ENCODE data around the gene TIGAR.

TIGAR gene

DNA sequence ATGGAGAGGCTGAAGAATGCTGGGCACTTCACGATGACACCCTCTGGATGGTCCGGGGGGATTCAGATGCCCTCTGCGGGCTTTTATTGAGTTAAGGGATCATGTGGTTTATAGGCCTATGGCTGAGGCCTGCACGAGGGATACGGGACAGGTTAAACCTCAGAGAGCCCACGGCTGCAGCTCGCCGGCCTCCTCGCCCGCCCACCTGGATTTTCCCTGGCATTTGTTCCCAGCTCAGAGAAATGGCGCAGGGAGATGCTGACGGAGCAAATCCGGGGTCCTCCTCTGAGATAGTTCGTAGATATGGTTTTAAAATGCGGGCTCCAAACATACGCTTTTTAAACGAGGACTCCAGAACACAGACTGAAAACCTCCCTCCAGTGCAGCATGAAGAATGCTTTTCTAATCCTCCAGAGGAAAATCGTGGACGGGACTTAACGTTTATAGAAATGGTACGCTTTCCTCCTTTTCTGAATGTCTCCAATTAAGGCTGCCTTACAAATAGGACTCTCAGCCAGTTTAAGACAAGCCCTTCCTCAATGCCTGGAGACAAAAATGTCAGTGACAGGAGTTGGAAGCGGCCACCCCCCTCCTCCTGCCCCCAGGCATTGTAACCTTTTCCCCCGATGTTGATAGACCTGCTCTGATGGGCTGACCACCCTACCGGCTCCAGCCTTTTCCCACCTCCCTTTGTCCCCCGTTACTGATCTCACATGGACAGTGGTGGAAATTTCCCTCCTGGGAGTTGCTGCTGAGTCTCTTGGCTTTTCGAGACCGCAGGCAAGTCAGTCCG lies 30.8 kb upstream of the TIGAR start:
- H3K4me1 ChIP-seq (ENCODE audit: control insufficient read depth in 2 of 2, insufficient read depth in 2 of 2, low read length in 2 of 2): peaks cover 17 to 21% of the 10 kb centered on the region in 2 donors
- H3K4me3 ChIP-seq (ENCODE audit: low read length in 2 of 2): no peak overlapping the region
- H3K36me3 ChIP-seq (ENCODE audit: control insufficient read depth in 2 of 2, insufficient read depth in 2 of 2, low read length in 2 of 2): peaks cover 68 to 84% of the 10 kb centered on the region in 2 donors
- H3K9me3 ChIP-seq (ENCODE audit: control insufficient read depth in 2 of 2, low read length in 2 of 2): no peaks in the 10 kb centered on the region
- peak overlapping the region in 1 of 2 donors; percentile 56 for H3K27ac ChIP-seq (ENCODE audit: low read depth in 2 of 2, low read length in 2 of 2)
- no peaks in the 10 kb centered on the region for H3K27me3 ChIP-seq (ENCODE audit: control insufficient read depth in 2 of 2, insufficient read depth in 2 of 2, low read length in 2 of 2)
- H3K9ac ChIP-seq (ENCODE audit: low read depth in 1 of 2, low read length in 2 of 2): no peak overlapping the region

DNA sequence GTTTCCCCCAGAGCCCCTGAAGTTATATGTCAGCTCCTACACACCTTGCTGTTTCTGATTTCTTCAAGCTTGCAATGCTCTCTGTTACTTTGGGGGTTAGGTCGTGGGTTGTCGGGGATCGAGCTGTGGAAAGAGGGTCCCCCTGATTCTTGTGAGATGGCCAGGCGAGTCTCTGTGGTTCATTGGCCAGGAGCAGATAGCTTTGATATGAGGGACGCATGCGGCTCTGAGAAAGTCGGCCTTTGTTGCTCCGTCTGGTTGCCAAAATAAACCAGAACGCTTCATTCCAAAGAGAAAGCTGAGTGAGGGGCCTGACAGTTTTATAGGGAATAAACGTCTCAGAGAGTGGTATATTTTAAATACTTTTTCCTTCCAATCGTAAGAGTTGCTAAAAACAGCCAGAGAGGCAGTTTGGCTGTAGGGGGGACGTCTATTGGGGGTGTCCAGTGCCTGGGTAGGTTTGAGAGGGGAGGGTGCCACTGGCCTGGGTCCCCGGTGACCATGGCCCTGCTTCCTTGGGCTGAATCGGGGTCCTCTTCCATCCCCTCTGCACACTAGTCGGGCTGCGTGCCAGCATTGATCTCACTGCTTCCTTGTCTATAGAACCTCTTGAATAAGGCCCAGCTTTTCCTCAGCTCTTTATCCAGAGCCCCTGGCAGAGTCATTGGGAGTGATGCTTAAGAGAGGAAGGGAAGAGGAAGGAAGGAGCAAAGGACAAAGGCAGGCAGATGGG lies 28.5 kb upstream of the TIGAR start:
- H3K27me3 ChIP-seq (ENCODE audit: control insufficient read depth in 2 of 2, insufficient read depth in 2 of 2, low read length in 2 of 2): no peaks in the 10 kb centered on the region
- no peaks in the 10 kb centered on the region for H3K9me3 ChIP-seq (ENCODE audit: control insufficient read depth in 2 of 2, low read length in 2 of 2)
- no peak overlapping the region for H3K9ac ChIP-seq (ENCODE audit: low read depth in 1 of 2, low read length in 2 of 2)
- H3K4me1 ChIP-seq (ENCODE audit: control insufficient read depth in 2 of 2, insufficient read depth in 2 of 2, low read length in 2 of 2): peaks cover 9 to 13% of the 10 kb centered on the region in 2 donors
- H3K36me3 ChIP-seq (ENCODE audit: control insufficient read depth in 2 of 2, insufficient read depth in 2 of 2, low read length in 2 of 2): peaks cover 56 to 78% of the 10 kb centered on the region in 2 donors
- no peak overlapping the region for H3K27ac ChIP-seq (ENCODE audit: low read depth in 2 of 2, low read length in 2 of 2)
- no peak overlapping the region for H3K4me3 ChIP-seq (ENCODE audit: low read length in 2 of 2)

DNA sequence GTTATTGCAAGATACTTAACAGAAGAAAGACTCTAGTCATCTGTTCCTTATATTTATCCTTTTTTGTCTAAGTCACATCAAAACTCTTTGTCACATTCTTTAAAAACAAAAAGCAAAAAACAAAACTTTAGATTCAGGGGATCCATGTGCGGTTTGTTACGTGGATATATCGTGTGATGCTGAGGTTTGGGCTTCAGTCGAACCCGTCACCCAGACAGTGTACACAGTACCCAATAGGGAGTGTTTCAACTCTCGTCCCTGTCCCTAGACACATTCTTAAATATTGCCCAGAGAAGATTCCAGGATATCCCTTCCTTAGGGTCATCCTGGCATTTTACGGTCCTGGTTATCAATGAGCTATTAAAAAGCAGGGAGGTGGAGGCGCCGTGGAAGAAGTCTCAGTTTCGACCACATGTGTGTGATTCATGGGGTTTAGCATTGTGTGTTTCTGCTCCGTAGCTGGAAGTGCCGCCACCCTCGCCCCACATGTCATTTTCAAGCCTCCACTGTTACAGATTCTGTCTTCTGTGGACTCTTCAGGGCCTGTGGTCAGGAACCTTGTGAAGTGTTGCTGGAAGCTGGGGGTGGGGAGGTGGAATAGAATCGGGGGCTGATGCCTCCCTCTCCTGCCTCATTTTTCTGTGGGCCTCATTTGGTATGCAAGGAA lies 27.6 kb upstream of the TIGAR start:
- Histone ChIP-seq H3K4me3 (ENCODE audit: low read length in 2 of 2) (no peak overlapping the region), H3K36me3 (ENCODE audit: control insufficient read depth in 2 of 2, insufficient read depth in 2 of 2, low read length in 2 of 2) (peaks cover 59 to 76% of the 10 kb centered on the region in 2 donors), H3K4me1 (ENCODE audit: control insufficient read depth in 2 of 2, insufficient read depth in 2 of 2, low read length in 2 of 2) (peaks cover under 1 to 7% of the 10 kb centered on the region in 2 donors), H3K9me3 (ENCODE audit: control insufficient read depth in 2 of 2, low read length in 2 of 2) (no peaks in the 10 kb centered on the region), H3K27ac (ENCODE audit: low read depth in 2 of 2, low read length in 2 of 2) (peak overlapping the region in 1 of 2 donors; percentile 12), H3K9ac (ENCODE audit: low read depth in 1 of 2, low read length in 2 of 2) (no peak overlapping the region), H3K27me3 (ENCODE audit: control insufficient read depth in 2 of 2, insufficient read depth in 2 of 2, low read length in 2 of 2) (no peaks in the 10 kb centered on the region)

DNA sequence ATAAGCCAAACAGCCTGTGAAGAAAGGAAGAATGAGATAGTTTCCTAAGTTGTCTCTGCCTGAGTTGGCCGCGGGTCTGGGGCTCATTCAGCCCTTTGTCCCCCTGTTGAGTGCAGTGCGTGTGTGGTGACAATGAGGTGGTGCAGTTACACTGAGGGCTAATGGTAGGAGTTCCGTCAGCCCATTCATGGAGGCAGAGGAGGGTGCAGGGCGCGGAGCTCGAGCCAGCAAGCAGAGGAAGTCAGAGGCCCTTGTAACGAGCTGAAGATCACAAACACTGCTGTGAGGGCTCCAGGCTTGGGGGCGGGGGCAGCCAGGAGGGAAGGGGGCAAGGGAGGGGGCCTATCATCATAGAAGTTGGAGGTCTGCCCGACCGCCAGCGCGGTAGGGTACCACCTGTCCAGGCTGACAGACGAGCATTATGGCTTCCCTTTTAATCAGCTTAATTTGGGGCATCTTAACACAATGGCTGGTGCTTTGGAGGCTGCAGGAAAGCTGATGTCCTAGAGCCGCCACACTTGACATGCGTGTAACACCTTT lies 27.0 kb upstream of the TIGAR start:
- Histone ChIP-seq H3K27me3 (ENCODE audit: control insufficient read depth in 2 of 2, insufficient read depth in 2 of 2, low read length in 2 of 2) (no peaks in the 10 kb centered on the region), H3K4me3 (ENCODE audit: low read length in 2 of 2) (no peak overlapping the region), H3K4me1 (ENCODE audit: control insufficient read depth in 2 of 2, insufficient read depth in 2 of 2, low read length in 2 of 2) (peaks cover 0 to 4% of the 10 kb centered on the region in 2 donors), H3K27ac (ENCODE audit: low read depth in 2 of 2, low read length in 2 of 2) (peak overlapping the region in 1 of 2 donors; percentile 12), H3K36me3 (ENCODE audit: control insufficient read depth in 2 of 2, insufficient read depth in 2 of 2, low read length in 2 of 2) (peaks cover 58 to 74% of the 10 kb centered on the region in 2 donors), H3K9ac (ENCODE audit: low read depth in 1 of 2, low read length in 2 of 2) (no peak overlapping the region), H3K9me3 (ENCODE audit: control insufficient read depth in 2 of 2, low read length in 2 of 2) (no peaks in the 10 kb centered on the region)

DNA sequence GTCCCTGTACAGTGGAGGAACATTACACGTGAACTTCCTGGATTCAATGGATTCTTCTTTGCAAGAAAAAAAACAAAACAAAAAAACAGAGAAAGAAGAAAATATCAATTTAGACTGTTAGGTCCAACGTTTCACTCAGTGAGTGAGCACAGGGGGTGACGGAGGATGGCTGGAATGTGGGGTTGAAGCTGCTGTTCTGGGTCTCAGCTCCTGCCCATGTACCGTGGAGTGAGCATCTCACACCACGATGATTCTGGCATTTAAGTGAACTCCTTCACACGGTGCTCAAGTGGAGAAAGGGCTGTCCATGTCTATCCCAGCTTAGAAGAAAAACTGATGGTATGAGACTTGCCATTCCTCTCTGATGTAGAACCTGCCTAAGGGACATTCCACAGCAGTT lies 24.3 kb upstream of the TIGAR start:
- Histone ChIP-seq H3K4me1 (ENCODE audit: control insufficient read depth in 2 of 2, insufficient read depth in 2 of 2, low read length in 2 of 2) (peaks cover 3 to 5% of the 10 kb centered on the region in 2 donors), H3K9ac (ENCODE audit: low read depth in 1 of 2, low read length in 2 of 2) (no peak overlapping the region), H3K9me3 (ENCODE audit: control insufficient read depth in 2 of 2, low read length in 2 of 2) (no peaks in the 10 kb centered on the region), H3K27ac (ENCODE audit: low read depth in 2 of 2, low read length in 2 of 2) (no peak overlapping the region), H3K36me3 (ENCODE audit: control insufficient read depth in 2 of 2, insufficient read depth in 2 of 2, low read length in 2 of 2) (peaks cover 57 to 71% of the 10 kb centered on the region in 2 donors), H3K4me3 (ENCODE audit: low read length in 2 of 2) (no peak overlapping the region), H3K27me3 (ENCODE audit: control insufficient read depth in 2 of 2, insufficient read depth in 2 of 2, low read length in 2 of 2) (no peaks in the 10 kb centered on the region)

DNA sequence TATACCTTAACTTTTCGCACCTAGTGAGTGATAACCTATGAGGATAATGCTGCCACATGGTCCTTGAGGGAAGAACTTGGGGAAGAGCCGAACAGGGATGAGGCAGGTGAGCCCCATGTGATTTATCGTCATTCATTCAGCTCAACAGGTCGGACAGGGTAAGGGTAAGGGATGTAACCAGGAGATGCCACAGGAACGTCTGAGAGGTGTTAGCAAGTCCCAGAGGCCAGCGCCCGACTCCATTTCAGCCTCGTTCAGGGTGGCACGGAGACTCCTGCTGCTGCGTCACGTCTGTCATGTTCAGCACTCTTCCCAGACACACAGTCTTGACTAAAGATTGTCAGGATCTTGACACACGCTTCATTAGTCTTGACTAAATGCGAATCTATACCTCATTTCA lies 23.4 kb upstream of the TIGAR start:
- Histone ChIP-seq H3K27ac (ENCODE audit: low read depth in 2 of 2, low read length in 2 of 2) (no peak overlapping the region), H3K36me3 (ENCODE audit: control insufficient read depth in 2 of 2, insufficient read depth in 2 of 2, low read length in 2 of 2) (peaks cover 54 to 74% of the 10 kb centered on the region in 2 donors), H3K4me1 (ENCODE audit: control insufficient read depth in 2 of 2, insufficient read depth in 2 of 2, low read length in 2 of 2) (peaks cover 11 to 13% of the 10 kb centered on the region in 2 donors), H3K9me3 (ENCODE audit: control insufficient read depth in 2 of 2, low read length in 2 of 2) (no peaks in the 10 kb centered on the region), H3K27me3 (ENCODE audit: control insufficient read depth in 2 of 2, insufficient read depth in 2 of 2, low read length in 2 of 2) (no peaks in the 10 kb centered on the region), H3K9ac (ENCODE audit: low read depth in 1 of 2, low read length in 2 of 2) (no peak overlapping the region), H3K4me3 (ENCODE audit: low read length in 2 of 2) (no peak overlapping the region)

DNA sequence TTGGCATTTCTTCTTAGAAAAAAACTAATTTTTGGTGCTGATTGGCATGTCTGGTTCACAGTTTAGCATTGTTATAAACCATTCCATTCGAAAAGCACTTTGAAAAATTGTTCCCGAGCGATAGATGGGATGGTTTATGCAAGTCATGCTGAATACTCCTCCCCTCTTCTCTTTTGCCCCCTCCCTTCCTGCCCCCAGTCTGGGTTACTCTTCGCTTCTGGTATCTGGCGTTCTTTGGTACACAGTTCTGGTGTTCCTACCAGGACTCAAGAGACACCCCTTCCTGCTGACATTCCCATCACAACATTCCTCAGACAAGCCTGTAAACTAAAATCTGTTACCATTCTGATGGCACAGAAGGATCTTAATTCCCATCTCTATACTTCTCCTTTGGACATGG lies 20.1 kb upstream of the TIGAR start:
- H3K27me3 ChIP-seq (ENCODE audit: control insufficient read depth in 2 of 2, insufficient read depth in 2 of 2, low read length in 2 of 2): no peaks in the 10 kb centered on the region
- H3K9ac ChIP-seq (ENCODE audit: low read depth in 1 of 2, low read length in 2 of 2): no peak overlapping the region
- peaks cover 18 to 22% of the 10 kb centered on the region in 2 donors for H3K4me1 ChIP-seq (ENCODE audit: control insufficient read depth in 2 of 2, insufficient read depth in 2 of 2, low read length in 2 of 2)
- H3K36me3 ChIP-seq (ENCODE audit: control insufficient read depth in 2 of 2, insufficient read depth in 2 of 2, low read length in 2 of 2): peaks cover 42 to 73% of the 10 kb centered on the region in 2 donors
- no peak overlapping the region for H3K27ac ChIP-seq (ENCODE audit: low read depth in 2 of 2, low read length in 2 of 2)
- no peaks in the 10 kb centered on the region for H3K9me3 ChIP-seq (ENCODE audit: control insufficient read depth in 2 of 2, low read length in 2 of 2)
- H3K4me3 ChIP-seq (ENCODE audit: low read length in 2 of 2): no peak overlapping the region

DNA sequence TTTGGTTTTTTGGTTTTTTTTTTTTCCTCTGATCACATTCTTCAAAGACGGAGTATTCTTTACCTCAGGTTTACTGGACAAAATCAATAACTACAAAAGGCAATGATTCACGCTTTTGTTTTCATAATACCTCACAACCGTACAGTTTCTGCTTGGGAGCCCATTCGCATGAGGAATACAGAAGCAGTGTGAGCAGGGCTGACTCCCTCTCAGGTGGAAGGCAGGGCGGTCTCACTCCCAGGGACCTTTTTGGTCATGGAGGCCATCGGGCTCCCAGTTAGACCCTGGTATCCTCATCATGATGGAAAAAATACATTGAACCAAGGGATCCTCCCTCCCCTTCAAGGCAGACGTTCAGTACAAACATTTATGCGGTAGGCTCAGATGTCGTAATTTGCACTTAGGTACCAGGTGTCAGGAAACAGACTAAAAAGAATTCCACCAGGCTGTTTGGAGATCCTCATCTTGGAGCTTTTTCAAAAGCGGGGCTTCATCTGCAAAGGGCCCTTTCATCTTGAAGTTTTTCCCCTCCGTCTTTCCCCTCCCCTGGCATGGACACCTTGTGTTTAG lies 19.0 kb upstream of the TIGAR start:
- H3K4me3 ChIP-seq (ENCODE audit: low read length in 2 of 2): no peak overlapping the region
- H3K36me3 ChIP-seq (ENCODE audit: control insufficient read depth in 2 of 2, insufficient read depth in 2 of 2, low read length in 2 of 2): peaks cover 38 to 67% of the 10 kb centered on the region in 2 donors
- H3K4me1 ChIP-seq (ENCODE audit: control insufficient read depth in 2 of 2, insufficient read depth in 2 of 2, low read length in 2 of 2): peaks cover 18 to 22% of the 10 kb centered on the region in 2 donors
- no peak overlapping the region for H3K9ac ChIP-seq (ENCODE audit: low read depth in 1 of 2, low read length in 2 of 2)
- H3K9me3 ChIP-seq (ENCODE audit: control insufficient read depth in 2 of 2, low read length in 2 of 2): no peaks in the 10 kb centered on the region
- H3K27me3 ChIP-seq (ENCODE audit: control insufficient read depth in 2 of 2, insufficient read depth in 2 of 2, low read length in 2 of 2): no peaks in the 10 kb centered on the region
- H3K27ac ChIP-seq (ENCODE audit: low read depth in 2 of 2, low read length in 2 of 2): peak overlapping the region in 1 of 2 donors; percentile 20

DNA sequence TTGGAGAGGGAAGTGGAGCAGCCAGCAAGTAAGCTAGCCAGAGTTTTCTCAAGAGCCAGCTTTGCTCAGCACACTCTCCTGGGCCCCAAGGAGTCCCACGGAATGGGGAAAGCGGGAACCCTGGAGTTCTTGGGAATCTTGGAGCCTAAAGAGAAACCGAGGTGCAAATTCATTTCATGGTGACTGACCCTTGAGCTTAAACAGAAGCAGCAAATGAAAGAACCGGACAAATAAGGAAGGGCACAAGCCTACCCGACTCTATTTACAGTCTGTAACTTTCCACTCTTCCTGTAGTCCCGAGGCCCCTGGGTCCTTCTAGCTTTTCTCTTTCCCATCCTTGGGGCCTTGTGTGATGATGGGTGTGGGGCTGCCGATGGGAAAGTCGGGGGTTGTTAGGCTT lies 18.1 kb upstream of the TIGAR start:
- Histone ChIP-seq H3K9ac (ENCODE audit: low read depth in 1 of 2, low read length in 2 of 2) (no peak overlapping the region), H3K9me3 (ENCODE audit: control insufficient read depth in 2 of 2, low read length in 2 of 2) (no peaks in the 10 kb centered on the region), H3K4me1 (ENCODE audit: control insufficient read depth in 2 of 2, insufficient read depth in 2 of 2, low read length in 2 of 2) (peaks cover 23% of the 10 kb centered on the region in 2 donors), H3K36me3 (ENCODE audit: control insufficient read depth in 2 of 2, insufficient read depth in 2 of 2, low read length in 2 of 2) (peaks cover 33 to 62% of the 10 kb centered on the region in 2 donors), H3K4me3 (ENCODE audit: low read length in 2 of 2) (peak overlapping the region in 1 of 2 donors; percentile 28), H3K27ac (ENCODE audit: low read depth in 2 of 2, low read length in 2 of 2) (peak overlapping the region; percentile 39 to 53), H3K27me3 (ENCODE audit: control insufficient read depth in 2 of 2, insufficient read depth in 2 of 2, low read length in 2 of 2) (no peaks in the 10 kb centered on the region)

Measured in mucosa of rectum (tissue), 2 donors.